Suprapubic skin (tissue), 4 donors: ENCODE measurements around the gene P2RY8. TPM values are rescaled to one million over a fixed set of nuclear protein-coding genes. Genes with fewer than 3 reads are reported as not detected.

Experiments
- DNase-seq, 2 donors: peaks; one replicate each; pipeline ENCODE4 v3.0.0-alpha.2; 2019; ENCODE audit warnings: low spot score in 2 of 2
- H3K27ac ChIP-seq: fragments of 200-600 bp; sonication (generic); one replicate; pipeline ENCODE4 v1.5.1; 2019
- H3K27me3 ChIP-seq: fragments of 200-600 bp; sonication (generic); one replicate; pipeline ENCODE4 v1.5.1; 2019
- H3K36me3 ChIP-seq: fragments of 200-600 bp; sonication (generic); one replicate; pipeline ENCODE4 v1.5.1; 2019
- H3K4me1 ChIP-seq: fragments of 200-600 bp; sonication (generic); one replicate; pipeline ENCODE4 v1.5.1; 2019
- H3K4me3 ChIP-seq: fragments of 200-600 bp; sonication (generic); one replicate; pipeline ENCODE4 v1.5.1; 2019; ENCODE audit warnings: mild to moderate bottlenecking
- H3K9me3 ChIP-seq: fragments of 200-600 bp; sonication (generic); one replicate; pipeline ENCODE4 v1.5.1; 2019
- EP300 ChIP-seq: sonication (generic); formaldehyde crosslinking; IDR thresholded peaks from one replicate; pipeline ENCODE4 v1.6.1; 2017; ENCODE audit warnings: antibody characterized with exemption
- POLR2A ChIP-seq, 2 donors: fragments of 450-650 bp; IDR thresholded peaks; one replicate each; pipeline ENCODE4 v1.6.1; 2017; ENCODE audit warnings: antibody characterized with exemption in 2 of 2, mild to moderate bottlenecking in 2 of 2, moderate library complexity in 2 of 2
- POLR2AphosphoS5 ChIP-seq, 3 donors: sonication (generic); formaldehyde crosslinking; IDR thresholded peaks; one replicate each; pipeline ENCODE4 v1.6.1; 2017; ENCODE audit warnings: antibody characterized with exemption in 3 of 3
- WGBS: methylation state at CpG from one replicate; pipeline ENCODE4 v1.1.5; 2018; 5-methylcytosine and 5-hydroxymethylcytosine counted together
- total RNA-seq, 4 donors: library from RNA; depleted of rRNA; stranded (reverse); fragments of >200 nt; gene quantifications; one replicate each; pipeline ENCODE4 v1.1.0, GENCODE V29; 2016
- TF ChIP-seq, protein P1 (sequence below), 2 donors: fragments of 200-600 bp in 1 of 2; fragments of 450-650 bp in 1 of 2; sonication (generic) in 1 of 2; IDR thresholded peaks; one replicate each; pipeline ENCODE4 v1.5.1; 2016 to 2019; ENCODE audit warnings: antibody characterized with exemption in 2 of 2, mild to moderate bottlenecking in 1 of 2, moderate library complexity in 1 of 2

The P2RY8 gene
- total RNA-seq, 4 donors from 2014 or later: 0.25 TPM; not detected in 3

DNA sequence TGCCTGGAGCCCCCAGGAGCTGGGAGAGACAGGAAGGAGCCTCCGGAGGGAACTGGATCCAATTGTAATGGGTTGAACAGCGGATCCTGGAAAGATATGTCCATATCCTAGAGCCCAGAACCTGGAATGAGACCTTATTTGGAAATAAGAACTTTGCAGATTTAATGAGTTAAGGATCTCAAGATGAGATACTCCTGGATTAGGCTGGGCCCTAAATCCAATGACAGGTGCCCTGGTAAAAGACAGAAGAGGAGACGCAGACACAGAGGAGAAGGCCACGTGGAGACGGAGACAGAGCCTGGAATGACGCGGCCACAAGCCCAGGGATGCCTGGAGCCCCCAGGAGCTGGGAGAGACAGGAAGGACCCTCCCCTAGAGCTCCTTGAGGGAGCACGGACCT lies 34.1 kb downstream of the P2RY8 start:
- WGBS: 83% methylated on average over 8 of the region's 8 CpGs
- H3K36me3 ChIP-seq: no peaks in the 10 kb centered on the region
- no peaks in the 10 kb centered on the region for H3K9me3 ChIP-seq
- no peak overlapping the region for H3K27ac ChIP-seq
- TF ChIP-seq, protein P1, sequence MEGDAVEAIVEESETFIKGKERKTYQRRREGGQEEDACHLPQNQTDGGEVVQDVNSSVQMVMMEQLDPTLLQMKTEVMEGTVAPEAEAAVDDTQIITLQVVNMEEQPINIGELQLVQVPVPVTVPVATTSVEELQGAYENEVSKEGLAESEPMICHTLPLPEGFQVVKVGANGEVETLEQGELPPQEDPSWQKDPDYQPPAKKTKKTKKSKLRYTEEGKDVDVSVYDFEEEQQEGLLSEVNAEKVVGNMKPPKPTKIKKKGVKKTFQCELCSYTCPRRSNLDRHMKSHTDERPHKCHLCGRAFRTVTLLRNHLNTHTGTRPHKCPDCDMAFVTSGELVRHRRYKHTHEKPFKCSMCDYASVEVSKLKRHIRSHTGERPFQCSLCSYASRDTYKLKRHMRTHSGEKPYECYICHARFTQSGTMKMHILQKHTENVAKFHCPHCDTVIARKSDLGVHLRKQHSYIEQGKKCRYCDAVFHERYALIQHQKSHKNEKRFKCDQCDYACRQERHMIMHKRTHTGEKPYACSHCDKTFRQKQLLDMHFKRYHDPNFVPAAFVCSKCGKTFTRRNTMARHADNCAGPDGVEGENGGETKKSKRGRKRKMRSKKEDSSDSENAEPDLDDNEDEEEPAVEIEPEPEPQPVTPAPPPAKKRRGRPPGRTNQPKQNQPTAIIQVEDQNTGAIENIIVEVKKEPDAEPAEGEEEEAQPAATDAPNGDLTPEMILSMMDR (IDR thresholded peaks at IDR 0.05): no peak
- no peak for TF ChIP-seq EP300
- TF ChIP-seq POLR2A (IDR thresholded peaks at IDR 0.05): no peak
- TF ChIP-seq POLR2AphosphoS5 (IDR thresholded peaks at IDR 0.05): no peak
- DNase-seq: no peak
- H3K4me3 ChIP-seq: no peak overlapping the region
- H3K27me3 ChIP-seq: no peaks in the 10 kb centered on the region
- H3K4me1 ChIP-seq: no peaks in the 10 kb centered on the region

DNA sequence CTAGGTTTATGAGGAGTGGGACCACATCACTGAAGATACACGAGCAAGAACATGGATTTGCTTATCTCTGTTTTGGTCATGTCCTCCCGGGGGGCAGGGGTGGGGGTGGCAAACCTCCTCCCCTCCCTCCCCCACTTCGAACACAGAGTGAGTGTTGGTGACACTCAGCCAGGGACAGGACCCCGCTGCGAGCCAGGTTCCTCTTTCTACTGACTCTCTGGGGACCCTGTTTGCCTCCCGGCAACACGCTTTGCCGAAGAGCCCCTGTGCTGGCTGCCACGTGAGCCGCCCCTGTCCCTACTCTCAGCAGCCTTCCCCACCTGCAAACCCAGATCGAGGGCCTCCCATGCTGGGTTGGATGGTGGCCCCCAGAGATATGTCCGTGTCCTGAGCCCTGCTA lies 34.7 kb downstream of the P2RY8 start:
- TF ChIP-seq POLR2AphosphoS5 (IDR thresholded peaks at IDR 0.05) (no peak), POLR2A (IDR thresholded peaks at IDR 0.05) (no peak), EP300 (no peak)
- TF ChIP-seq, protein P1 (IDR thresholded peaks at IDR 0.05): no peak
- H3K27me3 ChIP-seq: no peaks in the 10 kb centered on the region
- H3K4me1 ChIP-seq: no peaks in the 10 kb centered on the region
- H3K4me3 ChIP-seq: no peak overlapping the region
- DNase-seq: peak; percentile 30 to 58
- no peaks in the 10 kb centered on the region for H3K36me3 ChIP-seq
- WGBS: 68% methylated on average over 12 of the region's 12 CpGs
- H3K9me3 ChIP-seq: no peaks in the 10 kb centered on the region
- no peak overlapping the region for H3K27ac ChIP-seq

DNA sequence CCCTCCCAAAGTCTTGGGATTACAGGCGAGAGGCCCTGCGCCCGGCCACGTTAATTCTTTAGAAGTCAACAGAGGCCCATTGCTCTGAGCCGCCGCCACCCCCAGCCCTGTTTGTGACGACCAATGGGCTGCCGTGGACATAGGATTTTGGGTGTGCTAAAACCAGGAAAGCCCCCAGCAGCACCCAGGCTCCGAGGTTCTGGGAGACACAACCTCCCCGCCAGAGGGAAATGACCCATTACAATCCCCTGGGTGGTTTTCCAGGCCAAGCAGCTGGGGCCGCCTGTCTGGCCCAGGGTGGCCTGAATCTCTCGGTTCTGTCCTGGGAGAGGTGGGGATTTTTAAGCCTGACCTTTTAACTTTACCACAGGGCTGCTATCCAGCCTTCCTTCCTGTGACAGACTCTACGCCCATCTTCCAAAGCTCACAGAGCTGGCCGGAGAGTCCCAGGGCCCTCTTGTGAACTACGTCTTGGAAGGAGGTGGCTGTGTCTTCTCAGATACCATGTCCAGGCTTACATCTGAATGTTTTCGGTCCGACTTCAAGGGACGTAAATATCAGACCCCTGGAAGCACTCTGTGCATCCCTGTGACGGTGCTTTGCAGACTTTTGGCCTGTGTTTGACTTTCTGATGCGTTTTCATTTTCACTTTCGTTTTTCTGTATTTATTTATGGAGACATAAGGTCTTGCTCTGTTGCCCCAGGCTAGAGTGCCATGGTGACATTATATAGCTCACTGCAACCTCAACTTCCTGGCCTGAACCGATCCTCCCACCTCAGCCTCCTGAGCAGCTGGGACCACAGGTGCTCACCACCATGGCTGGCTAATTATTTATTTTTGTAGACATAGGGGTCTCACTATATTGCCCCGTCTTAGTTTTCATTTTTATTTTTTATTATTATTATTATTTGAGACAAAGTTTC lies 36.0 kb downstream of the P2RY8 start:
- H3K27me3 ChIP-seq: no peaks in the 10 kb centered on the region
- H3K4me3 ChIP-seq: no peak overlapping the region
- no peaks in the 10 kb centered on the region for H3K4me1 ChIP-seq
- 71% methylated on average over 16 of the region's 23 CpGs for WGBS
- no peaks in the 10 kb centered on the region for H3K36me3 ChIP-seq
- no peaks in the 10 kb centered on the region for H3K9me3 ChIP-seq
- DNase-seq: peak; percentile 32 to 65
- TF ChIP-seq EP300 (no peak), POLR2A (IDR thresholded peaks at IDR 0.05) (no peak), POLR2AphosphoS5 (IDR thresholded peaks at IDR 0.05) (no peak)
- TF ChIP-seq, protein P1 (IDR thresholded peaks at IDR 0.05): no peak
- H3K27ac ChIP-seq: no peak overlapping the region

DNA sequence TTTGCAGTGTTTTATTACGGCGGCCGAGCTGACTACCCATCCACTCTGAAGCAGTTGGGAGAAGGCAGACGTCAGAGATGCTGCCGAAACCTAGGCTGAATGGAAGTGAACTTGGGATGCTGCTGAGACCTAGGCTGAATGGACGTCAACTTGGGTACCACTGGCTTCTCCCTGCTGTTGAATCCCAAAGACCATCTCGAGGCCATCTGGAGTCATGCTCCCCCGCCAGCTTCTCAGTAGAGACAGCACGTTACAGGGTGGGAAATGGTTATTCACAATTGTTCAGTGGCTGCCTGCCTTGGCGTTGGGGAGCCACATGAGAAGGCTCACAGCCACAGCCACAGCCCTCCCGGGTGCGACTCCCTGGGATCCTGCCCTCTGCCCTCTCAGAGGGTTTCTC lies 40.9 kb downstream of the P2RY8 start:
- H3K36me3 ChIP-seq: no peaks in the 10 kb centered on the region
- 89% methylated on average over 7 of the region's 12 CpGs for WGBS
- no peak overlapping the region for H3K27ac ChIP-seq
- H3K27me3 ChIP-seq: no peaks in the 10 kb centered on the region
- no peak overlapping the region for H3K4me3 ChIP-seq
- TF ChIP-seq EP300 (no peak), POLR2A (IDR thresholded peaks at IDR 0.05) (no peak), POLR2AphosphoS5 (IDR thresholded peaks at IDR 0.05) (no peak)
- TF ChIP-seq, protein P1 (IDR thresholded peaks at IDR 0.05): no peak
- peaks cover 5% of the 10 kb centered on the region for H3K4me1 ChIP-seq
- no peak for DNase-seq
- H3K9me3 ChIP-seq: no peaks in the 10 kb centered on the region

DNA sequence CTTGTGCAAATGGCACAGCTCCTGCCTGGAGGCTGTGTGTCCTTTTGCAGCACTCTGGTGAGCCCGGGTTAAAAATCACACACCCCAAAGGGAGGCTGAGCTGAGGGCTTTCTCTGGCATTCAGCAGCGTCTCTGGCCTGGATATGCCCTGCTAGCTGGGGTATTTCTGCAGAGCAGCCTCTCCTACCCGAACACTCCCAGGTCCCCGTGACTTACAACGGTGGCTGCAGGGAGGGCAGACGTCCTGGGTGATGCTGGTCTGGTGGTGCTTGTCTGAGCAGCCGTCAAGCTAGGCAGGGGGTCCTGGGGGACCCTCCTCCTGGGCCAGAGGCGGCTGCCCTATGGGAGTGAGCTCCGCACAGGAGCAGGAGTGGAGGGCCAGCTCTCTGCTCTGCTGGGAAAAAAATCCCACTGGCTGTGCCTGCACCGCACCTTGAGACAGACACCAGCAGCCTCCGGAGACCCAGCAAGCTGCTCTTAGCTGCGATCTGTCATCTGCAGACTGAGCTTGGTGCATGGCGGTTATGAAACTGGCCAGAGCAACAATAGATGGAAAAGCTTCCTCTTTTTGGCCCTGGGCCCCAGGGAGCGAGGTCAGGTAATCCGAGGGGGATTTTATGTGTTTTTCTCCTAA lies 43.0 kb downstream of the P2RY8 start:
- H3K27ac ChIP-seq: no peak overlapping the region
- H3K9me3 ChIP-seq: no peaks in the 10 kb centered on the region
- no peak overlapping the region for H3K4me3 ChIP-seq
- H3K27me3 ChIP-seq: no peaks in the 10 kb centered on the region
- WGBS: 26% methylated on average over 12 of the region's 15 CpGs
- peak in 1 of 2 donors; percentile 22 for DNase-seq
- H3K4me1 ChIP-seq: peaks cover 5% of the 10 kb centered on the region
- no peaks in the 10 kb centered on the region for H3K36me3 ChIP-seq
- TF ChIP-seq EP300 (no peak), POLR2A (IDR thresholded peaks at IDR 0.05) (no peak), POLR2AphosphoS5 (IDR thresholded peaks at IDR 0.05) (no peak)
- TF ChIP-seq, protein P1 (IDR thresholded peaks at IDR 0.05): no peak
